GM19193 (cell line): Measurements from ENCODE around the gene GPR176.

Experiments
- POLR2A ChIP-seq: IDR thresholded peaks from 4 replicates; pipeline ENCODE4 v1.6.1; 2011; ENCODE audit not compliant: insufficient read depth, insufficient read length; ENCODE audit errors: extremely low read depth

Gene GPR176

GRCh38 chr15:39752246-39752645 is 167.8 kb downstream of the GPR176 start:
- TF ChIP-seq POLR2A: no peak
